HG02981 (cell line): ENCODE measurements around the gene DEXI.
A peak's percentile ranks its signal among the peaks of the same experiment; 100 is the strongest.
"Not testable (repeated sequence)": the region's sequence is repeated elsewhere in the genome, so short reads cannot be mapped to it uniquely, and the experiment has no call there.

Source experiments
- ATAC-seq: cut with Tn5 transposase; IDR thresholded peaks from one replicate; pipeline ENCODE4 v1.9.1; 2021; ENCODE audit warnings: mild to moderate bottlenecking, moderate library complexity; ENCODE audit not compliant: unreplicated experiment

Gene DEXI

DNA sequence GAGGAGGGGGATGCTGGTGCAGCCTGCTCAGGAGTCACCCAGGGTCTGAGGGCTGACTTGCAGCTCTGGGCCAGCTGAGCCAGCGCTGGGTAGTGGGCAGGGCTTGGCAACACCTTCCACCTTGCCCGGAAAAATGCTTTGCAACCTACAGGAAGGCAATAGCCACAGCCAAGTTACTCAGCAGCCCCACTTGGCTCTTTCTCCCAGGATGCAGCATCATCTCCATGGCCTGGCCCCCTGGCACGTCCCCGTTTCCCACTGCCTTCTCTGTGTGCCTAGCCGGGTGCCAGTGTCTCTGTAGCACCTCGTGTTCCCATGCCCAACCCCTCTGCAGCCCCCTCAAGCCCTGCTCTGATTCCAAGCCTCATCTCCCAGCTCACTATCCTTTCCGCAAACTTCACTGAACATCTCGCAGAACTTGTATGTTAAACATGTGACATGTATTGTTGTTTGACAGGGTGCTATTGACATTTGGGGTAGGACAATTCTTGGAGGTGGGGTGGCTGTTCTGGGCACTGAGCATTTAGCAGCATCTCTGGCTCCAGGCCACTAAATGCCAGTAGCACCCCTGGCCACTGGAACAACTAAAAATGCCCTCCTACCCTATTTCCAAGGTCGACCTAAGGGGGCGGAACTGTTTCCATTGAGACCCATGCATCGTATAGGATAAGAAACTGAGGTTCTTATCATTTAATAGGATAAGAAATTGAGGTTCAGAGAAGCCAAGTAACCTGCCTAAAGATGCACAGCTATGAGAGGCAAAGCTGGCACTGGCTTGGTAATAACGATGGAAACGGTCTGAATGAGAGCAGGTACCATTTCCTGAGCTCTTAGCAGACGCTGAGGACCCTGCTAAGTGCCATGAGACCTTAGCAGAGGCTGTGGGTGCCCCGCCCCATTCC lies 12.2 kb downstream of the DEXI start:
- ATAC-seq, result no peak

DNA sequence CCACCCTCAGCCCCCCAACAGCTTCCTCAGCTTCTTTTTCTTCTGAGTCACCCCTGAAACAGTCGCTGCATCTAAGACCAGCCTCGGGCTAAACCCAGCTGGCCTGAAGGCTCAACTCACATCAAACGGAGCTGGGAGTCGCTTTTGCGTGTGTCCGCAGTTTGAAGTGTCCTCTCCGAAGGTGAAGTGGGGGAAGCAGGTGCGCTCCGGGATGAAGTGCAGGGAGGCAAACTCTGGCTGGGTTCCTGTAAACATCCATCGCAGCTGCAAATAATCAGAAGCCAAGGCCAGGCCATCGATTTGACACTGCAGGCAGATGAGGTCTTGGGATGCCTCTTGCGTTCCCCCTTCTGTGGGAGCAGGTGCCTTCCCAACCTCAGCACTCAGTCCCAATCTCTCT lies 13.2 kb downstream of the DEXI start:
- not testable (repeated sequence) for ATAC-seq

DNA sequence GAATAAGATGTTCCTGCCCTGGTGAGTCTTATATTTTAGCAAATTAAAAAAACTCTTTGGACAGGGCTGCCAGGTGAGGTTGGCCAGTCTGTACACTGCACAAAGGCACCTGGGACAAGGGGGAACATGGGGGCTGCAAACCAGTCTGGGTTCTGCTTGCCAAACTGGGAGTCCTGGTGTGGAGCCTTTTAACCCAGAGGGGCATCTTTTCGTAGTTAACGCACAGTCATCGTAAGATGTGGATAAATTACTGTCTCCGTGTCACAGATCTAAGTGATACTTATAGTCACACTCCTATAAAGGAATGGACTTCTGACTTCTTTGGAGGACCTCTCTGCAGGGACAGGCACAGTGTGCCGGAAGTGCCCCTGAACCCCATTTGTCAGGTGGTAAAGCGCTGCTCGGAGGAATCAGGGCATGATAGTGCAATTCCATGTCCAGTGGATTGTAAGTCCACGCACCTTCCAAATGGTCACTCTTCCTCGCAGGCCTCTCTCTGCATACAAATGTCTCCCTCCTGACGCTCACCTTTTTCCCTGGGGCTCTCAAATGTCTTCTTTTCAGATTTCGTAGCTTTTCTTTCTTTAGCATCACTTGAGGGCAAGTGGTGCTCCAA lies 14.7 kb downstream of the DEXI start:
- ATAC-seq, result no peak

DNA sequence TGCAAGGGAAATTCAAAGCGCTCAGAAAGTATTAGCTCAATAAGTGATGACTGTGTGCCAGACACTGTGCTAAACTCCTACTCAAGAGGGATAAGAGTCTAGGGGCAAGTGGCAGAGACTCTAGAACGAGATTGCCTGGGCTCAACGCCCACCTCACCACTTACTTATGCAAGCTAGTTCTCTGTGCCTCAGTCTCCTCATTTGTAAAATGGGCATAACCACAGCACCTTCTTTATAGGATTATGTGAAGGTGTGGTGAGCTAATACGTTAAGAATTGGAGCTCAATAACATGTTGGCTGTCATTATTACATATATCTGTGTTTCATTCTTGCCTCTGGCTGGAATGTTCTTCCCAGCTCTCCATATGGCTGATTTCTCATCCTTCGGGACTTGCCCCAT lies 15.4 kb downstream of the DEXI start:
- no peak for ATAC-seq

DNA sequence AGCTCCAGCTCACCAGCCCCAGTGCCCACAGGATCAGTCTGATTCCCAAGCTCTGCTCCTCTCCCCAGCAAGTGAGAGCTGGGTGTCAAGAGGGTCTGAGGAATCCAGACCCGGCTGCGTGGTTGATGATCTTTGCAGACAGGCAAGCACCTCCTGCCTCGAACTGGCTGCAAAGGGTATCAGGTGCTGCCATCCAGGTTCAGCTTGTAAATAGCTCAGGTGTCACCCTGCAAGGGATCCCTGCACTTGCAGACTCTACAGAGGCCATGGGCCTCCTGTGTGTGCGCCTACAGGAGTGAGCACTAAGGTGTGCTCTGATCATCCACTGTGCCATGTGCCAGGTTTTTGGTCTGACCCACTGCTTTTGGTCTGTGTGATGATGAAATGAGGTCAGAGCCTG lies 16.2 kb downstream of the DEXI start:
- no peak for ATAC-seq

DNA sequence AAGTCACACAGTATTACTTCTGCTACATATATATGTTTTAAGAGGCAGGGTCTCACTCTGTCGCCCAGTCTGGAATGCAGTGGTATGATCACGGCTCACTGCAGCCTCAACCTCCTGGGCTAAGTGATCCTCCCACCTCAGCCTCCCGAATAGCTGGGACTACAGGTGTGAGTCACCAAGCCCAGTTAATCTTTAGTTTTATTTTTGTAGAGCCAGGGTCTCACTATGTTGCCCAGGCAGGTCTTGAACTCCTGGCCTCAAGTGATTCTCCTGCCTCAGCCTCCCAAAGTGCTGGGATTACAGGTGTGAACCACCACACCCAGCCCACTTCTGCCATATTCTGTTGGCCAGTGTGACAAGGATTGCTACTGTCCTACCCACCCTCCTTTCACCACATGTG lies 17.0 kb downstream of the DEXI start:
- ATAC-seq, result not testable (repeated sequence)

DNA sequence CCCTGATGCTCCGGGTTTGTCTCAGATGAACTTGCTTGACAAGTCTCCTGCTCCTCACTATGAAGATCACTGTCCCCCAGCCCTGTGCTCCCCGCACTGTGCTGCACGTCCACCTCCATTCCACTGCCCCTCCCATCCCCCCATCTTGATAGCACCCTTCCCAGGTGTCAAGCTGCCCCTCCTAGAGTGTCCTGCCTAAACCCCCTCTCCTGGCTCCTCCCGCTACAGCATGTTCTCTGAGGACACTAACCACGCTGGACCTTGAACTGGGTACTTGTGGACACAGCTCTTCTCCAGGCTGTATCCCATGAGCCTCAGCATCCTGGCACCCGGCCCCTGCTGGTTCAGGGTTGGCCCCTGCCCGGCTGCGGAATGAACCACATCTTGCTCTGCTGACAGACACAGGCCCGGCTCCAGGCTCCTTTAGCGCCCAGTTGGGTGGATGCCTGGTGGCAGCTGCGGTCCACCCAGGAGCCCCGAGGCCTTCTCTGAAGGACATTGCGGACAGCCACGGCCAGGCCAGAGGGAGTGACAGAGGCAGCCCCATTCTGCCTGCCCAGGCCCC lies 18.5 kb downstream of the DEXI start:
- no peak for ATAC-seq

DNA sequence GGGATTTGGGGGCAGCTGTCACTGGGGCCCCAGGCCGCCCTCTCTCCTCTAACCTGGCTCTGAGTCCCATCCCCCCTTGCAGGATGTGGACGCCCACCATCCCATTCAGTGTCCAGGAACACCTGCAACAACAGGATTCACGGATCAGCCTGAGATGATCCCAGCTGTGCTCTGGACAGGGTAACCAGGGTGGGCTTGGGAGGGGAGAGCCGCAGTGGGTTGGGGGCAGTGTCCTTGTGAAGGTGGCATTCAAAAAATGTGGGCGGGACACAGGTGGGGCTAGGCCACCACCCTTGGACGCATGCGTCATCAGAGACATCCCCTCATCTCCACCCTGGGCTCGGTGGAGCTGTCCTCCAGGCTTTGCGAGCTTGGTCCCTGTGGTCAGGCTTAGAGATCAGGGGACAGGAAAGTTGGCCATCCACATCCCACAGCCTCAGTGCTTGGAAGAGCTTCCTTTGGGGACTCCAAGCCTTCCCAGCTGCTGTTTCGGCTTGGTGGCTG lies 19.1 kb downstream of the DEXI start:
- ATAC-seq, result no peak

DNA sequence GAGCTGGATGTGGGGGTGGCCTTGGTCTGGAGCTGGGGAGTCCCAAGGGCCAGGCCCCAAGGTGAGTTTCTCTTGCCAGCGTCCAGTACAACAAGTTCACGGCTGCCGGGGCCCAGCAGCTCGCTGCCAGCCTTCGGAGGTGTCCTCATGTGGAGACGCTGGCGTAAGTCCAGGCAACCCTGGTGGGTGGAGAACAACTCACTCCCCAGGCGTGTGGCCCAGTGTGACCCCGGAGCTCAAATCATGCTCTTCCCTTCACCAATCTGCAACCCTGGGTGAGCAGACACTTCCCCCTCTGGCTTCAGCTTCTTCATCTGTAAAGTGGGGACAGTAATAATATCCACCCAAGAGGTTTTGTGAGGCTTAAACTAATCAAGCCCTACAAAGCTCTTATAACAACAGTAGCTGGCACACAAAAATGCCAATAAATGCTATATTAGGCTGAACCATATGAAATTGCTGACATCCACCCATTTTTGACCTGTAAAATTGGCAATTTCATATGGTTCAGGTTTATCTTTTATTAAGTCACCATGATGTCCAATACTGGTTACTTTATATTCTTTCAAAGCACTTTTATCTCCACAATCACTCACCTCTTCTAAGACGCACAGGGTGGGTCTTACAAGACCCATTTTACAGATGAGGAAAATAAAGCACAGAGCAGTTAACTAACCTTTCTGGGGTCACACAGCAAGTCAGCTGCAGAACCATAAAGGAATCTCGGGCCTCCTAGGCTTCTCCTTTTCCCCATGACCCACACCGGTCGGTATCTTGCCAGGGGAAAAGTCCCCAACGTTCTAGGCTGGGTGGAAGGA lies 19.7 kb downstream of the DEXI start:
- ATAC-seq, result no peak

DNA sequence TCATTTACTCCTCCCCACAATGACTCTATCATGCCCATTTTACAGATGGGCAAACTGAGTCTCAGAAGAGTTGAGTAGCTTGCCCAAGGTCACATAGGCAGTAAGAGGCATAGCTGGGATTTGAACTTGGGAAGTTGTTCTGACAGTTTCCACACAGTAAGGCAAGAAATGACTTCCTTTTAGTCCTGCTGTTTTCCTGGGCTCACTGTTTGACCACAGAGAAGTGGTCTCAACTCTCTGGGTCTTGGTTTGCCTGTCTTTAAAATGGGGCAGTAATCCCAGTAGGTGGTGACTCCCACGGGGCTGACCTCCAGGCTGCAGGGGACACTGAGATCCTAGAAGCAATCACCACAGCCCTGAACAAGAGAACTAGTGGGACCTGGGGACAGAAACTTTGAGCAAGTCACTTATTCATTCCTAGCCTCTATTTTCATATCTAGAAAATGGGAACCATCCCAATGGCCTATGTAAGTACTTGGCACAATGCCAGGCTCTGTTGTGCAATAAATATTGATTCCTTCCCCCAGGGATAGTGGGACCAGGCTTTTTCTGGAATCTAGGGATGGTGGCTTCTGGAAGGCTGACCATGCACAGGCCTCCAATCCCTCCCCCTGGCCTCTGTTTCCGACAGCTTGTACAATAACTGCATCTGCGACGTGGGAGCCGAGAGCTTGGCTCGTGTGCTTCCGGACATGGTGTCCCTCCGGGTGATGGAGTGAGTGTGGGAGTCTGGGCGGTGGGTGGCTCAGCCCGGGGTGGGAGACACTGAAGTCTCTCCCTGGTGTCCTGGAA lies 20.5 kb downstream of the DEXI start:
- no peak for ATAC-seq

DNA sequence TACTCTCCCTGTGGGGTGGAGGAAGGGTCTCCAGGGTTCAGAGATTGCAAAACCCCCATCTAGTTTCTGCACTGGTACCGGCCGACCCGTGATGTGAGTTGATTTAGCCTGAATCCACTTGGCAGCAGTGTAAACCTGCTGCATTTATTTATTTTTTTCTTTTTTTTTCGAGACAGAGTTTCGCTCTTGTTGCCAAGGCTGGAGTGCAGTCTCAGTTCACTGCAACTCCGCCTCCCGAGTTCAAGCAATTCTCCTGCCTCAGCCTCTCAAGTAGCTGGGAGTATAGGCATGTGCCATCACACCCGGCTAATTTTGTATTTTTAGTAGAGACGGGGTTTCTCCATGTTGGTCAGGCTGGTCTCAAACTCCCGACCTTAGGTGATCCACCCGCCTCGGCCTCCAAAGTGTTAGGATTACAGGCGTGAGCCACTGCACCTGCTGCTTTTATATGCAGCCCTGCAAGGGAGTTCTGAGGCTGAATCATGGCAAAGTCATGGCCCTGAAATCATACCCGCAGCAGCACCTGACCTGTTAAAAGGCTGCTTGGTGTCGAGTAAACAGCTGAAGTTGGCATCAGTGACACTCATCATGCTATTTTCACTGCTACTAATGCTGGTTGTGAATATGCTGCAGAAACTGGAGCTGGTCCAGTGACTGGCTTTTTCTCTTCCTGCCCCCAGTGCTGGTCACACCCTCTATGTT lies 21.4 kb downstream of the DEXI start:
- no peak for ATAC-seq

DNA sequence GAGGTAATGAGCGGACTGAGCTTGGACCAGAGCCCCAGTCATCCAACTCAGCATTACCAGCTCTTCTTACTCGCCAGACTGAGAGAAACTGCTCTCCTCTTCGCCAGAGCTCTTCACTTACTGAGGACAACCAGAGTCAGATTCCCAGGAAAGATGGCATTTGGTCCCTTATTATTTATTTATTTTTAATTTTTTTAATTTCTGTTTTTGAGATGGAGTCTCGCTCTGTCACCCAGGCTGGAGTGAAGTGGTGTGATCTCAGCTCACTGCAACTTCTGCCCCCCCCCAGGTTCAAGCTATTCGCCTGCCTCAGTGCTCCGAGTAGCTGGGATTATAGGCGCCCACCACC lies 23.3 kb downstream of the DEXI start:
- ATAC-seq, result no peak

DNA sequence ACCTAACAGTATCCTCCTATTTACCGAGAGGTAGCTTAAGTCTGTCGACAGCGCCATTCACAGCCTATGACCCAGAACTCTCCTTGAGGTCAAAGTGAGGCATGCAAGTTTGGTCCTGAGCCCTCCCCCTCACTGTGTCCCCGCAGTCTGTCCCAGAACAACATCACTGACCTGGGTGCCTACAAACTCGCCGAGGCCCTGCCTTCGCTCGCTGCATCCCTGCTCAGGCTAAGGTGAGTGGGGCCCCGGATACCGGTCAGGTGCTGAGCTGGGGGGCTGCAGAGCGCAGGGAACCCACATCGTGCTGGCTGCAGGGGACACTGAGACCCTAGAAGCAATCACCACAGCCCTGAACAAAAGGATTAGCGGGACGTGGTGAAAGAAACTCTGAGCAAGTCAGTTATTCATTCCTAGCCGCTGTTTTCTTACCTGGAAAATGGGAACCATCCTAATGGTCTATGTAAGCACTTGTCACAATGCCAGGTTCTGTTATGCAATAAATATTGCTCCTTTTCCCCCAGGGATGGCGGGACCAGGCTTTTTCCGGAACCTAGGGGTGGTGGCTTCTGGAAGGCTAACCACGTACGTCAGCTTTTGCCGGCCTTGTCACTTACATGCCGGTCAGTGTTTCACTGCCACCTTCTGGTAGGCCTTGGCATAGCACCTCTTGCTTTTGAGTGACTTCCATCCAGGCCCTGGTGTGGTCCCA lies 23.8 kb downstream of the DEXI start:
- peak; percentile 72 for ATAC-seq

DNA sequence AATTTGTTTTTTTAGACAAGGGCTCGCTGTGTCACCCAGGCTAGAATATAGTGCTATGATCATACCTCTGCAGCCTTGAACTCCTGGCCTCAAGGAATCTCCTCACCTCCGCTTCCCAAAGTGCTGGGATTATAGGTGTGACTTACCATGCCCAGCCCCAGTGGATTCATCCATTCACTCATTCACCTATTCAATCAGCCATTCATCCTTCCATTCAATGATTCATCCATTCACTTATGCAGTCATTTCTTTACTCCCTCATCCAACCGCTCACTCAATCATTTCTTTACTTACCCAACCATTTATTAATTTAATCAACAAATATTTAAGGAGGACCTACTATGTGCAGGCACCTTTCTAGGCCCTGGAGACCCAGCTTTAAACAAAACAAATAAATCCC lies 25.7 kb downstream of the DEXI start:
- ATAC-seq, result no peak

DNA sequence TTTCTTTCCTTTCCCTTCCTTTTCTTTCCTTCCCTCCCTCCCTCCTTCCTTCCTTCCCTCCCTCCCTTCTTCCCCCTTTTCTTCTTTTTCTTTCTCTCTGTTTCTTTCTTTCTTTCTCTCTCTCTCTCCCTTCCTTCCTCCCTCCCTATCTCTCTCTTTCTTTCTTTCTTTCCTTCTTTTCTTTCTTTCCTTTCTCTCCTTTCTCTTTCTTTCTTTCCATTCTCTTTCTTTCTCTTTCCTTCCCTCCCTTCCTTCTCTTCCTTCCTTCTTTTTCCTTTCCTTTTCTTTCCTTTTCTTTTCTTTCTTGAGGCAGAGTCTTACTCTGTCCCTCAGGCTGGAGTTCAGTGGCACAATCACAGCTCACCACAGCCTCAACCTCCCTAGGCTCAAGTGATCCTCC lies 31.0 kb downstream of the DEXI start:
- ATAC-seq, result no peak

DNA sequence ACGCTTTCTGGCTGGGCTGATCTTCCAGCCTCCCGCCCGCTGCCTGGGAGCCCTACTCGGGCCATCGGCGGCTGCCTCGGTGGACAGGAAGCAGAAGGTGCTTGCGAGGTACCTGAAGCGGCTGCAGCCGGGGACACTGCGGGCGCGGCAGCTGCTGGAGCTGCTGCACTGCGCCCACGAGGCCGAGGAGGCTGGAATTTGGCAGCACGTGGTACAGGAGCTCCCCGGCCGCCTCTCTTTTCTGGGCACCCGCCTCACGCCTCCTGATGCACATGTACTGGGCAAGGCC lies 34.6 kb downstream of the DEXI start:
- no peak for ATAC-seq

DNA sequence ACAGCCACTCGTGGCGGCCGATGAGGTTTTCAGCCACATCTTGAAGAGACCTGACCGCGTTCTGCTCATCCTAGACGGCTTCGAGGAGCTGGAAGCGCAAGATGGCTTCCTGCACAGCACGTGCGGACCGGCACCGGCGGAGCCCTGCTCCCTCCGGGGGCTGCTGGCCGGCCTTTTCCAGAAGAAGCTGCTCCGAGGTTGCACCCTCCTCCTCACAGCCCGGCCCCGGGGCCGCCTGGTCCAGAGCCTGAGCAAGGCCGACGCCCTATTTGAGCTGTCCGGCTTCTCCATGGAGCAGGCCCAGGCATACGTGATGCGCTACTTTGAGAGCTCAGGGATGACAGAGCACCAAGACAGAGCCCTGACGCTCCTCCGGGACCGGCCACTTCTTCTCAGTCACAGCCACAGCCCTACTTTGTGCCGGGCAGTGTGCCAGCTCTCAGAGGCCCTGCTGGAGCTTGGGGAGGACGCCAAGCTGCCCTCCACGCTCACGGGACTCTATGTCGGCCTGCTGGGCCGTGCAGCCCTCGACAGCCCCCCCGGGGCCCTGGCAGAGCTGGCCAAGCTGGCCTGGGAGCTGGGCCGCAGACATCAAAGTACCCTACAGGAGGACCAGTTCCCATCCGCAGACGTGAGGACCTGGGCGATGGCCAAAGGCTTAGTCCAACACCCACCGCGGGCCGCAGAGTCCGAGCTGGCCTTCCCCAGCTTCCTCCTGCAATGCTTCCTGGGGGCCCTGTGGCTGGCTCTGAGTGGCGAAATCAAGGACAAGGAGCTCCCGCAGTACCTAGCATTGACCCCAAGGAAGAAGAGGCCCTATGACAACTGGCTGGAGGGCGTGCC lies 35.1 kb downstream of the DEXI start:
- no peak for ATAC-seq

DNA sequence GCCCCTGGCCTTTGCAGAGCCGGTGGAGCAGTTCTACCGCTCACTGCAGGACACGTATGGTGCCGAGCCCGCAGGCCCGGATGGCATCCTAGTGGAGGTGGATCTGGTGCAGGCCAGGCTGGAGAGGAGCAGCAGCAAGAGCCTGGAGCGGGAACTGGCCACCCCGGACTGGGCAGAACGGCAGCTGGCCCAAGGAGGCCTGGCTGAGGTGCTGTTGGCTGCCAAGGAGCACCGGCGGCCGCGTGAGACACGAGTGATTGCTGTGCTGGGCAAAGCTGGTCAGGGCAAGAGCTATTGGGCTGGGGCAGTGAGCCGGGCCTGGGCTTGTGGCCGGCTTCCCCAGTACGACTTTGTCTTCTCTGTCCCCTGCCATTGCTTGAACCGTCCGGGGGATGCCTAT lies 35.8 kb downstream of the DEXI start:
- no peak for ATAC-seq

DNA sequence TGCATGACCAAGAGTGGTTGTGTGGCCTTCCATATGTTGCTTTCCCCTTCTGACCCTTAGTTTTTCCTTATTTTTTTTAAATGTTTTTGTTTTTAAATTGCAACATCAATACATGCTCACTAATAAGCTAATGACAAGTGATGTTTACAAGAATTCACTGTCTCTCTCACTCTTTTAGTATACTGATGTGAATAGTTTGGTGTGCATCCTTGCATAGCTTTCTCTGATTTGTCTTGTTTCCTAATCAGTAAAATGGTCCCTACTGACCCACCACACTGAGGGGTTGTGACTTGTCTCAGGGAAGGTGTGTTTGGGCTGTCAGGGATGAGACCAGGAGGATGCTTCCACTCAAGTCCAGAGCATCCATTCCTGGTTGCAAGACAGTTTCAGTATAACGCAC lies 39.3 kb downstream of the DEXI start:
- ATAC-seq, result no peak
